Islet precursor cell (in vitro differentiated cells): ENCODE data around the gene ITGAD.
A peak's percentile ranks its signal among the peaks of the same experiment; 100 is the strongest.

Experiments
- DNase-seq: peaks from one replicate; pipeline ENCODE4 v3.0.0-alpha.2; 2018

Gene ITGAD

GRCh38 chr16:31365131-31365865 lies 27.8 kb upstream of the ITGAD start:
- DNase-seq = no peak

GRCh38 chr16:31367853-31368252 lies 25.3 kb upstream of the ITGAD start:
- no peak for DNase-seq

GRCh38 chr16:31371008-31371407 lies 22.1 kb upstream of the ITGAD start:
- no peak for DNase-seq

- DNase-seq = no peak
These were observed 21.3 kb upstream of the ITGAD start for GRCh38 chr16:31371619-31372484.

GRCh38 chr16:31373235-31373634 lies 19.9 kb upstream of the ITGAD start:
- no peak for DNase-seq

GRCh38 chr16:31375231-31375630 lies 17.9 kb upstream of the ITGAD start:
- DNase-seq = no peak

GRCh38 chr16:31376705-31377104 lies 16.4 kb upstream of the ITGAD start:
- DNase-seq = no peak

- no peak for DNase-seq
These were observed 15.8 kb upstream of the ITGAD start for GRCh38 chr16:31377210-31377903.

GRCh38 chr16:31380201-31380600 lies 12.9 kb upstream of the ITGAD start:
- DNase-seq = no peak

GRCh38 chr16:31382485-31383161 lies 10.5 kb upstream of the ITGAD start:
- peak; percentile 81 for DNase-seq

GRCh38 chr16:31385680-31386079 lies 7.5 kb upstream of the ITGAD start:
- DNase-seq = peak; percentile 64

- no peak for DNase-seq
These were observed 6.8 kb upstream of the ITGAD start for GRCh38 chr16:31386157-31386984.

GRCh38 chr16:31388535-31388934 lies 4.6 kb upstream of the ITGAD start:
- DNase-seq = no peak

- no peak for DNase-seq
These were observed 2.6 kb upstream of the ITGAD start for GRCh38 chr16:31390504-31391041.

GRCh38 chr16:31395647-31396046 lies 2.5 kb downstream of the ITGAD start:
- no peak for DNase-seq

GRCh38 chr16:31397096-31397660 lies 4.0 kb downstream of the ITGAD start:
- DNase-seq = no peak

GRCh38 chr16:31397701-31398100 lies 4.6 kb downstream of the ITGAD start:
- DNase-seq = no peak

GRCh38 chr16:31400191-31400590 lies 7.1 kb downstream of the ITGAD start:
- no peak for DNase-seq

GRCh38 chr16:31401436-31401835 lies 8.3 kb downstream of the ITGAD start:
- DNase-seq = no peak

GRCh38 chr16:31402687-31403086 lies 9.6 kb downstream of the ITGAD start:
- no peak for DNase-seq

- no peak for DNase-seq
These were observed 10.6 kb downstream of the ITGAD start for GRCh38 chr16:31403590-31404352.
